DOHH2 (cell line): Measurements from ENCODE around the gene FCRL1.

Source experiments
- H3F3A ChIP-seq: fragments of 200-600 bp; sonication (generic), shearing (Covaris generic); 2 replicates; pipeline ENCODE4 v1.6.0; 2016; ENCODE audit warnings: antibody characterized with exemption, mild to moderate bottlenecking; ENCODE audit not compliant: control insufficient read depth, insufficient read depth
- H3K27ac ChIP-seq: fragments of 200-600 bp; sonication (generic); 2 replicates; pipeline ENCODE4 v1.5.1; 2014; ENCODE audit warnings: low read depth, mild to moderate bottlenecking, low read length, moderate library complexity
- H3K27me3 ChIP-seq: fragments of 200-600 bp; sonication (generic); 2 replicates; pipeline ENCODE4 v1.6.1; 2014; ENCODE audit warnings: mild to moderate bottlenecking, low read length, mixed read lengths; ENCODE audit not compliant: control insufficient read depth
- H3K36me3 ChIP-seq: fragments of 200-600 bp; sonication (generic); 2 replicates; pipeline ENCODE4 v1.6.1; 2014; ENCODE audit warnings: mild to moderate bottlenecking, low read length, moderate library complexity, mixed read lengths; ENCODE audit not compliant: control insufficient read depth
- H3K4me1 ChIP-seq: fragments of 200-600 bp; sonication (generic); 2 replicates; pipeline ENCODE4 v1.6.1; 2014; ENCODE audit warnings: mild to moderate bottlenecking, low read length, mixed read lengths; ENCODE audit not compliant: control insufficient read depth
- H3K4me2 ChIP-seq: fragments of 200-600 bp; sonication (generic); 2 replicates; pipeline ENCODE4 v1.6.0; 2014; ENCODE audit warnings: mild to moderate bottlenecking, low read length, moderate library complexity
- H3K4me3 ChIP-seq: fragments of 200-600 bp; sonication (generic); 2 replicates; pipeline ENCODE4 v1.5.1; 2014; ENCODE audit warnings: mild to moderate bottlenecking, low read length, mixed read lengths
- H3K79me2 ChIP-seq: fragments of 200-600 bp; sonication (generic); 2 replicates; pipeline ENCODE4 v1.6.1; 2014; ENCODE audit warnings: mild to moderate bottlenecking, low read length, mixed read lengths; ENCODE audit not compliant: control insufficient read depth
- H3K9me2 ChIP-seq: fragments of 200-600 bp; sonication (generic); replicated peaks from 2 replicates; pipeline ENCODE4 v1.6.1; 2014; ENCODE audit warnings: mild to moderate bottlenecking, low read length, mixed read lengths; ENCODE audit not compliant: control insufficient read depth
- H3K9me3 ChIP-seq: fragments of 200-600 bp; sonication (generic); 2 replicates; pipeline ENCODE4 v1.6.1; 2014; ENCODE audit warnings: antibody characterized with exemption, low read length, mixed read lengths; ENCODE audit not compliant: control insufficient read depth, insufficient read depth
- H4K20me1 ChIP-seq: fragments of 200-600 bp; sonication (generic); 2 replicates; pipeline ENCODE4 v1.6.0; 2014; ENCODE audit warnings: low read depth, mild to moderate bottlenecking, antibody characterized with exemption, low read length, moderate library complexity; ENCODE audit not compliant: control insufficient read depth, insufficient read depth
- CTCF ChIP-seq: fragments of 200-600 bp; sonication (generic); IDR thresholded peaks from one replicate; pipeline ENCODE4 v1.5.1; 2014; ENCODE audit warnings: antibody characterized with exemption, mild to moderate bottlenecking, low read depth, low read length; ENCODE audit not compliant: poor library complexity, severe bottlenecking
- EZH2phosphoT487 ChIP-seq: fragments of 200-600 bp; sonication (generic); IDR thresholded peaks from 2 replicates; pipeline ENCODE4 v1.6.1; 2017; ENCODE audit warnings: borderline replicate concordance, mild to moderate bottlenecking, antibody characterized with exemption, low read length, moderate library complexity, mixed read lengths

FCRL1 gene

GRCh38 chr1:157831968-157832626, 12.2 kb upstream of the FCRL1 start:
- Histone ChIP-seq H3K27me3 (no peaks in the 10 kb centered on the region), H3K4me1 (peaks cover 75% of the 10 kb centered on the region), H3K79me2 (no peaks in the 10 kb centered on the region), H3K36me3 (no peaks in the 10 kb centered on the region), H3F3A (peaks cover 13% of the 10 kb centered on the region), H3K9me2 (no peaks in the 10 kb centered on the region), H3K4me3 (peak overlapping the region; percentile 65), H3K27ac (peak overlapping the region; percentile 69), H4K20me1 (no peaks in the 10 kb centered on the region), H3K9me3 (no peaks in the 10 kb centered on the region), H3K4me2 (peak overlapping the region; percentile 76)
- TF ChIP-seq EZH2phosphoT487, result no peak
- no peak for TF ChIP-seq CTCF

DNA sequence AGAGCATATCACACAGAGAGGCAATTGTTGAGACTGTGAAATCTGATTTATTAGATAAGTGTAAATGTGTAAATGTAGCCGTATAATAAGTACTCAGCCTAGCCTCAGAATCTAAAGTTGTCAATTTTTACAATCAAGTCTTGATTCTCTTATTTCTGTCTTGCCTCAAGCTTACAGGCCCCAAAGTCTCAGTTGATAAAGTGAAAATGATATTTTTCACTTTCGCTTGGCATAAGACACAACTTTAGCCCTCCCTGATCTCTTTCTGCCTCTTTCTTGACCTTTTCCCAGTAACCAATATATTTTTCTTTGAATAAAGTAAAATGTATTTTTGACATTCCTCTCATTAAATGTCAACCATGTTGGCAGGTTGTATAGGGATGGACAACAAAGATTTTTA, 11.0 kb upstream of the FCRL1 start:
- no peaks in the 10 kb centered on the region for H3K27me3 ChIP-seq
- peaks cover 75% of the 10 kb centered on the region for H3K4me1 ChIP-seq
- no peaks in the 10 kb centered on the region for H3K9me2 ChIP-seq
- H3K36me3 ChIP-seq, result no peaks in the 10 kb centered on the region
- H3F3A ChIP-seq, result peaks cover 13% of the 10 kb centered on the region
- no peak overlapping the region for H3K27ac ChIP-seq
- no peaks in the 10 kb centered on the region for H3K9me3 ChIP-seq
- no peaks in the 10 kb centered on the region for H3K79me2 ChIP-seq
- no peaks in the 10 kb centered on the region for H4K20me1 ChIP-seq
- no peak for TF ChIP-seq EZH2phosphoT487
- TF ChIP-seq CTCF, result no peak
- no peak overlapping the region for H3K4me3 ChIP-seq
- peak overlapping the region; percentile 51; the same call in 1 of the 2 replicates for H3K4me2 ChIP-seq

DNA sequence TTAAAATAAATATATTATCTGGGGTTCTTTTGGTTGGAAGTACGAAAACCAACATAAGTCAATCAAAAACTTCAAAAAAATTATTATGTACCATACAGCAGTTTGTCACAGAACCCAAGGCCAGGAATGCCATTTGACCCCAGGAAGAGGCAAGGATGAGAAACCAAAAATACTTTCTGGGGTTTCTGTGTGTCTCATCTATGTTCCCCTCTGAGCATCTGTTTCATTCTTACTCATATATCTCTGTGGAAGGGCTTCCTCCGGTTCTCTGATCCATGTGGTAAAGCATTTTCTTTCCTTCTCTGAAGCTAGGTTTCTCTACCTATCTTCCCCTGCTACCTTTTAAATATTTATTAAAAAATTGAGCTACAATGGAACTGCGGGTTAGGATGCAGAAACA, 9.8 kb upstream of the FCRL1 start:
- H3K4me3 ChIP-seq, result no peak overlapping the region
- no peaks in the 10 kb centered on the region for H3K79me2 ChIP-seq
- peak overlapping the region; percentile 51 for H3K4me2 ChIP-seq
- H3K27me3 ChIP-seq, result no peaks in the 10 kb centered on the region
- no peaks in the 10 kb centered on the region for H3K9me3 ChIP-seq
- peaks cover 13% of the 10 kb centered on the region for H3F3A ChIP-seq
- no peaks in the 10 kb centered on the region for H4K20me1 ChIP-seq
- no peaks in the 10 kb centered on the region for H3K9me2 ChIP-seq
- peaks cover 68% of the 10 kb centered on the region for H3K4me1 ChIP-seq
- no peak overlapping the region for H3K27ac ChIP-seq
- no peak for TF ChIP-seq CTCF
- TF ChIP-seq EZH2phosphoT487, result no peak
- no peaks in the 10 kb centered on the region for H3K36me3 ChIP-seq
